GM20000 (cell line): ENCODE data around the gene GRAMD4.

Experiments
- DNase-seq: peaks from one replicate; pipeline ENCODE4 v3.0.0; 2012; ENCODE audit warnings: low spot score
- CTCF ChIP-seq: IDR thresholded peaks from 2 replicates; pipeline ENCODE4 v1.5.1; 2012; ENCODE audit warnings: mild to moderate bottlenecking, control low read depth; ENCODE audit errors: extremely low read depth, missing control alignments

GRAMD4 gene

GRCh38 chr22:46666577-46667244, 46.5 kb downstream of the GRAMD4 start:
- TF ChIP-seq CTCF = no peak
- no peak for DNase-seq

GRCh38 chr22:46667245-46667623, 47.0 kb downstream of the GRAMD4 start:
- no peak for TF ChIP-seq CTCF
- DNase-seq = no peak

GRCh38 chr22:46668116-46668515, 47.9 kb downstream of the GRAMD4 start:
- no peak for TF ChIP-seq CTCF
- no peak for DNase-seq

- TF ChIP-seq CTCF = no peak
- DNase-seq = no peak
Observed at GRCh38 chr22:46669201-46669600, 49.0 kb downstream of the GRAMD4 start.

GRCh38 chr22:46671824-46672432, 51.7 kb downstream of the GRAMD4 start:
- no peak for TF ChIP-seq CTCF
- peak; percentile 79 for DNase-seq

- no peak for TF ChIP-seq CTCF
- DNase-seq = no peak
Observed at GRCh38 chr22:46672731-46673130, 52.5 kb downstream of the GRAMD4 start.

- DNase-seq = no peak
- TF ChIP-seq CTCF = no peak
Observed at GRCh38 chr22:46673205-46673604, 53.0 kb downstream of the GRAMD4 start.
